Activated CD8-positive, alpha-beta memory T cell treated with anti-CD3 and anti-CD28 coated beads, Interleukin-2, amount 50 U/mL, for 1 hour (primary cell): ENCODE results near the gene APC2.
"Not testable (repeated sequence)": the region's sequence is repeated elsewhere in the genome, so short reads cannot be mapped to it uniquely, and the experiment has no call there.

Experiments
- DNase-seq: peaks from one replicate; pipeline ENCODE4 v3.0.0-alpha.2; 2020; ENCODE audit errors: extremely low read depth

Gene APC2

GRCh38 chr19:1510807-1511206 is 60.9 kb downstream of the APC2 start:
- DNase-seq = no peak

GRCh38 chr19:1511318-1512317 is 61.7 kb downstream of the APC2 start:
- DNase-seq = no peak

- DNase-seq = no peak
These were observed 63.0 kb downstream of the APC2 start, which contains the start of gene ADAMTSL5 for GRCh38 chr19:1512671-1513498. Gene ADAMTSL5, minus strand, starts transcription at chr19:1513019. Its CDS starts 2,076 bp downstream, at chr19:1510943.

GRCh38 chr19:1513499-1514294 is 63.8 kb downstream of the APC2 start:
- no peak for DNase-seq

- DNase-seq = no peak
These were observed 64.4 kb downstream of the APC2 start for GRCh38 chr19:1514295-1514661.

GRCh38 chr19:1514986-1515721 is 65.2 kb downstream of the APC2 start:
- DNase-seq = no peak

- DNase-seq = no peak
These were observed 66.5 kb downstream of the APC2 start for GRCh38 chr19:1516395-1516753.

- no peak for DNase-seq
These were observed 68.5 kb downstream of the APC2 start for GRCh38 chr19:1518471-1518870.

GRCh38 chr19:1519802-1520201 is 69.9 kb downstream of the APC2 start:
- DNase-seq = not testable (repeated sequence)

GRCh38 chr19:1520203-1520780 is 70.4 kb downstream of the APC2 start:
- no peak for DNase-seq

- DNase-seq = no peak
These were observed 71.7 kb downstream of the APC2 start for GRCh38 chr19:1521636-1522035.

GRCh38 chr19:1522061-1522460 is 72.1 kb downstream of the APC2 start:
- no peak for DNase-seq

- no peak for DNase-seq
These were observed 72.9 kb downstream of the APC2 start for GRCh38 chr19:1522838-1523237.
